Ovary (tissue), 9 donors: ENCODE measurements around the gene INSR. TPM values are rescaled to one million over a fixed set of nuclear protein-coding genes. Genes with fewer than 3 reads are reported as not detected.

Source experiments
- DNase-seq, 5 donors: peaks; one replicate each; pipeline ENCODE4 v3.0.0-alpha.2; 2019 to 2020
- H3K27ac ChIP-seq, 2 donors: fragments of 200-600 bp; one replicate each; pipeline versions ENCODE4 v1.5.1 to v1.8.0; 2019 to 2022
- H3K27me3 ChIP-seq: fragments of 200-600 bp; one replicate; pipeline ENCODE4 v1.8.0; 2022
- H3K36me3 ChIP-seq: fragments of 200-600 bp; sonication (generic); one replicate; pipeline ENCODE4 v1.5.1; 2019
- H3K4me1 ChIP-seq: one replicate; pipeline ENCODE4 v1.8.1; 2013; ENCODE audit warnings: mild to moderate bottlenecking, moderate library complexity; ENCODE audit not compliant: insufficient read depth
- H3K4me3 ChIP-seq: fragments of 200-600 bp; sonication (generic); one replicate; pipeline ENCODE4 v1.5.1; 2017
- H3K9me3 ChIP-seq, 2 donors: fragments of 200-600 bp in 1 of 2; sonication (generic) in 1 of 2; one replicate each; pipeline versions ENCODE4 v1.5.1 to v1.8.1; 2013 to 2019; ENCODE audit warnings: mild to moderate bottlenecking in 1 of 2, moderate library complexity in 1 of 2
- CTCF ChIP-seq, 3 donors: fragments of 450-650 bp in 2 of 3; fragments of 200-600 bp in 1 of 3; IDR thresholded peaks; one replicate each; pipeline versions ENCODE4 v1.5.1 to v1.8.0; 2016 to 2022; ENCODE audit warnings: antibody characterized with exemption in 3 of 3, mild to moderate bottlenecking in 1 of 3
- EP300 ChIP-seq: sonication (generic); formaldehyde crosslinking; IDR thresholded peaks from one replicate; pipeline ENCODE4 v1.6.1; 2017; ENCODE audit warnings: antibody characterized with exemption
- POLR2A ChIP-seq: fragments of 450-650 bp; IDR thresholded peaks from one replicate; pipeline ENCODE4 v1.6.1; 2017; ENCODE audit warnings: antibody characterized with exemption, mild to moderate bottlenecking, moderate library complexity
- WGBS, 3 donors: extraction: QIAGEN DNeasy Blood & Tissue Kit in 1 of 3; methylation state at CpG; one replicate each; pipeline versions ENCODE4 v1.1.5 to v1.1.7; 2013 to 2017; 5-methylcytosine and 5-hydroxymethylcytosine counted together
- intact Hi-C, 4 donors: fragments of 100-400 bp; cut with DNase I; formaldehyde crosslinking; loops; one replicate each; pipeline versions ENCODE4 v1.11.0 to v1.15.1; 2022 to 2023
- polyA plus RNA-seq, 2 donors: library from polyadenylated mRNA; stranded (reverse); fragments of 200-250 nt in 1 of 2; fragments of 350-450 nt in 1 of 2; fragmentation: Illumina TruSeq in 1 of 2; extraction: RNeasy Lipid Tissue Mini Kit (QIAGEN cat#74804) in 1 of 2; gene quantifications; one replicate each; pipeline ENCODE4 v1.2.3, GENCODE V29; 2013 to 2014
- total RNA-seq, 7 donors: library from RNA; depleted of rRNA in 2 of 7; stranded (reverse); fragments of >200 nt in 2 of 7; fragmentation: NEBNext Ultra II Directional in 3 of 7; extraction: Animal tissue kit (Norgen Biotek cat#: 25700) in 3 of 7; gene quantifications; one replicate each; pipeline versions ENCODE4 v1.1.0 to v1.2.4, GENCODE V29; 2016 to 2023
- donor health status: DM: no; HTN: no; CAD: no; lungs with moderate emphysema.
- donor health status: DM: no; HTN: no; CAD: no.
- donor health status: Bipolar disorder and iron deficiency.
- donor health status: DM: yes; HTN: yes; CAD: no.
- donor health status: DM: no; HTN: no; CAD: no.
- donor health status: DM: yes; HTN: yes; CAD: no.

Gene INSR
- total and polyA plus RNA-seq, 9 donors, result 30.2 to 203 (median 93.3) TPM

GRCh38 chr19:7120499-7120898 is 173.7 kb downstream of the INSR start:
- intact Hi-C loops, result no loop called here
- no peaks in the 10 kb centered on the region for H3K27me3 ChIP-seq
- no peaks in the 10 kb centered on the region for H3K36me3 ChIP-seq
- H3K27ac ChIP-seq, result no peak overlapping the region
- 91 to 93% (median 92%) methylated on average over 10 of the region's 10 CpGs for WGBS, 3 donors
- H3K4me3 ChIP-seq, result no peak overlapping the region
- DNase-seq, result no peak
- H3K4me1 ChIP-seq, result no peaks in the 10 kb centered on the region
- TF ChIP-seq CTCF (IDR thresholded peaks at IDR 0.05) (no peak), POLR2A (no peak), EP300 (no peak)
- no peaks in the 10 kb centered on the region for H3K9me3 ChIP-seq

- 86 to 90% (median 89%) methylated on average over 14 of the region's 14 CpGs for WGBS, 3 donors
- intact Hi-C loops, result no loop called here
- H3K4me1 ChIP-seq, result no peaks in the 10 kb centered on the region
- no peaks in the 10 kb centered on the region for H3K9me3 ChIP-seq
- no peaks in the 10 kb centered on the region for H3K27me3 ChIP-seq
- no peak for DNase-seq
- no peaks in the 10 kb centered on the region for H3K36me3 ChIP-seq
- no peak overlapping the region for H3K27ac ChIP-seq
- H3K4me3 ChIP-seq, result no peak overlapping the region
- TF ChIP-seq POLR2A (no peak), CTCF (IDR thresholded peaks at IDR 0.05) (no peak), EP300 (no peak)
These were observed 174.6 kb downstream of the INSR start for GRCh38 chr19:7119582-7119981.

GRCh38 chr19:7117248-7117647 is 177.0 kb downstream of the INSR start:
- intact Hi-C loops, result no loop called here
- 83 to 86% (median 85%) methylated on average over 11 of the region's 11 CpGs for WGBS, 3 donors
- Histone ChIP-seq H3K36me3 (no peaks in the 10 kb centered on the region), H3K4me3 (no peak overlapping the region), H3K27ac (no peak overlapping the region), H3K27me3 (no peaks in the 10 kb centered on the region), H3K4me1 (no peaks in the 10 kb centered on the region), H3K9me3 (no peaks in the 10 kb centered on the region)
- TF ChIP-seq CTCF (IDR thresholded peaks at IDR 0.05) (no peak), POLR2A (no peak), EP300 (no peak)
- DNase-seq, result no peak

- Histone ChIP-seq H3K4me3 (no peak overlapping the region), H3K9me3 (no peaks in the 10 kb centered on the region), H3K27ac (no peak overlapping the region), H3K27me3 (no peaks in the 10 kb centered on the region), H3K4me1 (no peaks in the 10 kb centered on the region), H3K36me3 (no peaks in the 10 kb centered on the region)
- intact Hi-C loops, result no loop called here
- 55 to 71% (median 57%) methylated on average over 6 of the region's 6 CpGs for WGBS, 3 donors
- DNase-seq, result no peak
- TF ChIP-seq POLR2A, result no peak
- no peak for TF ChIP-seq EP300
- TF ChIP-seq CTCF (IDR thresholded peaks at IDR 0.05), result no peak
These were observed 178.5 kb downstream of the INSR start for GRCh38 chr19:7115721-7116120.

GRCh38 chr19:7113233-7113632 is 181.0 kb downstream of the INSR start:
- no peak overlapping the region for H3K27ac ChIP-seq
- TF ChIP-seq CTCF (IDR thresholded peaks at IDR 0.05), result no peak
- no peak for TF ChIP-seq POLR2A
- TF ChIP-seq EP300, result no peak
- no peaks in the 10 kb centered on the region for H3K36me3 ChIP-seq
- WGBS, 3 donors, result 83 to 100% (median 91%) methylated on average over 1 of the region's 1 CpG
- no peaks in the 10 kb centered on the region for H3K4me1 ChIP-seq
- no peak overlapping the region for H3K4me3 ChIP-seq
- intact Hi-C loops, result no loop called here
- DNase-seq, result no peak
- H3K27me3 ChIP-seq, result no peaks in the 10 kb centered on the region
- no peaks in the 10 kb centered on the region for H3K9me3 ChIP-seq
